ENCODE measurements around the gene STK39.
"Not testable (repeated sequence)": the region's sequence is repeated elsewhere in the genome, so short reads cannot be mapped to it uniquely, and the experiment has no call there.

Gene STK39

DNA sequence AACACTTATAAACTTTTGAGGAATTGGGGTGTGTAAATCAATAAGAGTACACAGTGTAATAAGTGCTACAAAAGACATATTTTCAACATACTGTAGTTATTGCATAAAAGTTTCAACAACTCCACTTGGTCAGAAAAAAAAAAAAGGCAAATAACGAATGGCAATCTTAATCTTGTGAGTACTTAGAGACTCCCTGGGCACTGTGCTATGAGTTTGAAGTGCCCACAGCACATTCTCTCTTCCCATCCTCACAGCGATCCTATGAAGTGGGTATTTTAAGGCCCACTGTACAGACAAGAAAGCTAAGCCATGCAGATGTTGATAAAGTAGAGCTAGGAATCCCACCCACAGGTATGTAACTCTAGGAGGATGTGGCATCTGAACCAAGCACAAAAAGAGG, 112.3 kb downstream of the STK39 start:
- no peak for DNase-seq (ENCODE audit: low spot score)

- DNase-seq (ENCODE audit: low spot score), result no peak
Measured at GRCh38 chr2:168134485-168134884, 112.9 kb downstream of the STK39 start.

GRCh38 chr2:168132389-168132788, 115.0 kb downstream of the STK39 start:
- DNase-seq (ENCODE audit: low spot score), result no peak

DNA sequence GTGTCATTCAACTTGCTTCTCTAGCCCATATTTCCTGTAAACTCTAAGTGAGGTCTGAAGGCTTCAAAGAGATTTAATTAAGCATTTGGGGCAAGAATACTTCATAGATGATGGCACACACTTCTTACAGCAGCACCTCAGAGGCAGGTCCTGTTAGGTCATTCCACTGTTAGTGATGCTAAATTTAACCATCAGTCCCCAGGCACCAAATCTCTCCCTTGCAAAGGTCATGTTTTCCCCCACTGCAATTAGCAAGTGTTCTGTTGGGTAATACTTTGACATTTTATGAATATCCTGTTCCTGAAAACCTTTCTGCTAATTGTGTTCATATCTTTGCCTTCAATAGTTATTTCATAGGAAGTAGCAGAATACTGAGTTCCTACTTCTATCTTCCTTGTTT, 117.0 kb downstream of the STK39 start:
- no peak for DNase-seq (ENCODE audit: low spot score)

DNA sequence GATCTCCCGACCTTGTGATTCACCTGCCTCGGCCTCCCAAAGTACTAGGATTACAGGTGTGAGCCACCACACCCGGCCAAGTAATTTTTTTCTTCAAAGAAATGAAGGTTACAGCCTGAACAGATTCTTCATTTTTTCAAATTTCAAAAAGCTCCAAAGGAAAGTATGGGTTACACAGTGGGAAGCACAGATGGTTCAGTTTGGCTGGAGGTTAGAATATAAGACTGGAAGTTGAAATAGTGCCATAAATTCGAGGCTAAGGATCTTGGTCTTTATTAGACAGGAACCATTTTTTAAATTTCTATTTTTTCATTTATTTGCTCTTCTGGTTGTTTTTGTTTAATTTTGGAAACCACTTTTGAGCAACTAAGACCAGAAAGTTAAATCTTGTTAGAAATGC, 120.0 kb downstream of the STK39 start:
- DNase-seq (ENCODE audit: low spot score), result no peak

DNA sequence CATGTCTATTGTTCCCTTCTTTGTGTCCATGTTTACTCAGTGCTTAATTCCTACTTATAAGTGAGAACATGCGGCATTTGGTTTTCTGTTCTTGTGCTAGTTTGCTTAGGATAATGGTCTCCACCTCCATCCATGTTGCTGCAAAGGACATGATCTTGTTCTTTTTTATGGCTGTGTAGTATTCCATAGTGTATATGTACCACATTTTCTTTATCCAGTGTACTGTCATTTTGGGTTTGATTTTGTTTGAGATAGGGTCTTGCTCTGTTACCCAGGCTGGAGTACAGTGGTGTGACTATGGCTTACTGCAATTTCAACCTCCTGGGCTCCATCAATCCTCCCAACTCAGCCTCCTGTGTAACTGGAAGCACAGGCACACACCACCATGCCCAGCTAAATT, 125.2 kb downstream of the STK39 start:
- not testable (repeated sequence) for DNase-seq (ENCODE audit: low spot score)

DNA sequence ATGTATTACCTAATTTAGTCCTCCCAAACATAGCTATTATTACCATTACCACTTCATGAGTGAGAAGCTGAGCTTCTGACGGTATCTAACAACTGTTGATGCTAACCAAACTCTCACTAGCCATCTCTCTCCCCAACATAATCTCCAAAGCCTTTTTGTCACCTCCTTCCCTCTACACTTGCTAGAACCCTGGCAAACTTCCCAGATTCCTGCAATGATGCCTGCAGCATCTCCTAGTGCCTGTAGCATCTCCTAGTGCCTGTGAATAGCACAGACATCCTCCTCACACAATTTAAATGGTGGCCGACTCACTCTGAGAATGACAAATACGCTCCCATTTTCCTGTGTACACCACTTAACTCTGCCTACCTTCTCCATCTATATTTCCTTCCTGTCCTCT, 126.7 kb downstream of the STK39 start:
- DNase-seq (ENCODE audit: low spot score), result no peak

- DNase-seq (ENCODE audit: low spot score), result no peak
Measured at GRCh38 chr2:168120310-168120709, 127.1 kb downstream of the STK39 start.

DNA sequence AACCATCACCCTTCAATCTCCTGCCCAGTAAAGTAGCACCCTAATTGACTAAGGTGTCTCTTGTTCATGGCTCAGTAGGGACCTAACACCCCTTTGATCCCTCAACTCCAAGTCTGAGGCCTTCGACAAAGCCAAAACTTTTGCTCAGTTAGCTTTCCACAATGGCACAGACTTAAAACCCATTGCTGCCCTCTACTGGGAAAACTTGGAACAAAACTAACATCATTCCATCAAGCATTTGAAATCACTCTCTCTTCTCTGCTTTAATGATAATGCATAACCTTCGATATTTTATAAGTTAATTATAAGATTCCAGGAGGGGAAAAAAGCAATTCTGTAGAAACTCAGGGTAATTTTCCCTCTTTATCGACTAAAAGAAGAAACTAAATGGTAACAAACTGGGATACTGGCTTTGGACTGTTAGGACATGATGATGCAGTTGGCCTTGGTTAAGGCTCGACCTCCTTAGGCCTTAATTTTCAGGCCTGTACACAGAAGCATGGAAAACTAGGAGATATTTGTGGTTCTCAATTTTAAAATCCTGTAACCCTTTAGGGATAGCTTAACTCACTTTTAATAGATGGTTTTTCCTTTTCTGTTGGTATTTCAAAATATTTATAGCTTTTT, 127.8 kb downstream of the STK39 start:
- DNase-seq (ENCODE audit: low spot score), result peak; percentile 24

GRCh38 chr2:168118733-168119514, 128.5 kb downstream of the STK39 start:
- DNase-seq (ENCODE audit: low spot score), result peak; percentile 36

DNA sequence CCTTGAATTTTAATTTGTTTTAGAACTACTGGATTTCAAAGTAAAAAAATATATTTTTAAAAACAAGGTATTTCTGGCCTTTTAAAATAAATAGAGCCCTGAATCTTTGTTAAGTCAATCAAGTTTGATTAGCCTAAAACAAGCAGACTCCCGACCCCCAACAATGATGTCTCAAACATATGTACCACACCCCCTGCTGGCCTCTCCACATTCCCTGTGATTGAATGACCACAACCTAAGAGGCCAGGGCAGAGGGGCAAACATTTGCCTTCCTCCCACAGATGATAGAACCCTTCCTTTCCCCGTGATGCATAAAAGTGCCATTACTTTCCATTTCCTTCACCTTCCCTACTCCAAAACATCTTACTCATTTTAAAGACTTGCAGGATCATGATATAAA, 130.9 kb downstream of the STK39 start:
- DNase-seq (ENCODE audit: low spot score), result no peak

- no peak for DNase-seq (ENCODE audit: low spot score)
Measured at GRCh38 chr2:168114619-168115018, 132.8 kb downstream of the STK39 start.

DNA sequence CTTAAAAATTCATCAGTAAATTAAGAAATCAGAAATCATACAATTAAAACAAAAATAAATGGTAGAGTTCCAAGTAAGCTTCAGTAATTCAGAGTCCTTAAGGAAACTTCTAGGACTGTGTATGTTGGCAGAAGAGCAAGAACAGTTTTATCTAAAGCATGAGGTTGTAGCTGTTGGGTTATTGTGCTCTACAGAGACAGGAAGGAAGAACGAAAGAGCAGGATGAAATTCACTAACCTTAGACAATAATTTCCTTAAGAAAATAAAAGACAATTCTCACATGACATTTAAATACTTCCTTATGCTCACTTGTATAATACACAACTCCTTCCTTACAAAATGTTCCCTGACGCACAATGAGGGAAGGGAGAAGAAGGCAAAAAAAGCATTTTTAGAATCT, 133.4 kb downstream of the STK39 start:
- no peak for DNase-seq (ENCODE audit: low spot score)

- DNase-seq (ENCODE audit: low spot score), result no peak
Measured at GRCh38 chr2:168107322-168107721, 140.1 kb downstream of the STK39 start.

- DNase-seq (ENCODE audit: low spot score), result no peak
Measured at GRCh38 chr2:168105127-168105683, 142.2 kb downstream of the STK39 start.

GRCh38 chr2:168097431-168097830, 150.0 kb downstream of the STK39 start:
- no peak for DNase-seq (ENCODE audit: low spot score)

- DNase-seq (ENCODE audit: low spot score), result no peak
Measured at GRCh38 chr2:168096158-168096557, 151.2 kb downstream of the STK39 start.

- no peak for DNase-seq (ENCODE audit: low spot score)
Measured at GRCh38 chr2:168091986-168092385, 155.4 kb downstream of the STK39 start.

DNA sequence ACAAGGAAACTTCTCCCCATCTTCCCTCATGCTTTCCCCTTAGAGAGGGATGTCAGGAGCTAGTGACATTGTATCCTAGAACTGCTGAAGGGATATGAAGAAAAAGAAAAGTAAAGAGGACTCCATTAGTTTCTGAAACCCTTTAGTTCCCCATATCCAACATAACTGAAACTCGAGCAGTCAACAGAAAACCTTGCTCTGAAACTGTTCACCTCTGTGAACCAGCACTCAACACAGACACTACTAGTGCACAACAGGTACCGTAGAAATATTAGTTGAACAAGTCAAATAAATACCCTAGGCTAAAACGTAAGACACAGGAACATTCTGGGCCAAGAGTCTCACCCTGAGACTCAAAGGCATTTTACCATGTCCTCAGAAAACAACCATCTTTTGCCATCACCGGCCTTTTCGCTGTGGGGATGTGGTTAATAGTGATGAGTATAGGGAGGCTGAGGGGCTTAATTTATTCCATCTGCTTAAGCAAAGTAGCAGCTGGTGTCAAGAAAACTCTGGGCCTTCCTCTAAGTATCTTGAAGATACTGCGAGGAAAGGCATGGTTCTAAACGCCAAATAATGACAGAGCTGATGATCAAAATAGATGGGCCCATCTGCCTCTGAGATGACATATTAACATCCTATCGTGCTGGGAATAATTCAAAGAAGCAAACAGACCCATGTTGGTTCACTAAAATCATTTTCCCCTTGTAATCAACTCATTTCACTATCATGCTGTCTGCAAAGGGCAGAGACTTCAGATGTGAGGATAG, 156.8 kb downstream of the STK39 start:
- DNase-seq (ENCODE audit: low spot score), result no peak

DNA sequence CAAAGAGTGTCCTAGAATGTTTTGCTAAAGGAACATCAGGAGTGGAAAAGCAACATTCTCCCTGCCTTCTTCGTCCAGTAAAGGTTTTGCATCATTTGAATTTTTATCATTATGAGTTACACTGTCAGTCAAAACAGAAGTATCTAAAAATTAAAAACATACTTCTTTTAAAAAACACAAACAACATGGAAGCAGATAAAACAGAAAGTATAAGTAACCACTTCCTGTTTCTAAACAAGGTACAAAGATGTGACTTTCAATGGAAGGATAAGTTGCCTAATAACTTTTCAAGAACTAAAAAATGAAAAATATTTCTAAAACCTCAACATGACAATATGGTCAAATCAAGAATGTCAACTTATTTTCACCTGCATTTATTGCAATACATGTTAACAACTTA, 158.2 kb downstream of the STK39 start:
- DNase-seq (ENCODE audit: low spot score), result no peak

- DNase-seq (ENCODE audit: low spot score), result no peak
Measured at GRCh38 chr2:168087401-168087800, 160.0 kb downstream of the STK39 start.

- no peak for DNase-seq (ENCODE audit: low spot score)
Measured at GRCh38 chr2:168086851-168087250, 160.5 kb downstream of the STK39 start.

All from AG08396 (cell line).